Effector CD8-positive, alpha-beta T cell (primary cell): ENCODE measurements around the gene KIF26B.

Source experiments
- DNase-seq: peaks from one replicate; lab custom pipeline; 2025; lab: John Stamatoyannopoulos, UW

Gene KIF26B

DNA sequence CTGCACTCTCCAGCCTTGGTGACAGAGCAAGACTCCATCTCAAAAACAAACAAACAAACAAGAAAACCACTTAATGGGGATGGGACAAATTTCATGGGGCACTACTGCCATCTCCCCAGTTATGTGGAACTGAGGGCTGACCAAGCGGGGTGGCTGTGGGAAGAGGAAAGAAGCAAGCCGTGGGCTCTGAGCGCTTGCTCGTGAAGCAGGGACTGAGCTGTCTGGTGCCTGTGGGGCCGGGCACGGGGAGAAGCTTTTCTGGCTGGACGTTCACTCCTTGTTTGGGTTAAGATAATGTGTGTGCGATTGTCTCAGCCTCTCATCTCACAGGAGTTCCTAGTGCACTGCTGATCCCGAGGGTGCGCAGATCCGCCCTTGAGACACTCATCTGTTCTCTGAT lies 22.0 kb upstream of the KIF26B start:
- no peak for DNase-seq

DNA sequence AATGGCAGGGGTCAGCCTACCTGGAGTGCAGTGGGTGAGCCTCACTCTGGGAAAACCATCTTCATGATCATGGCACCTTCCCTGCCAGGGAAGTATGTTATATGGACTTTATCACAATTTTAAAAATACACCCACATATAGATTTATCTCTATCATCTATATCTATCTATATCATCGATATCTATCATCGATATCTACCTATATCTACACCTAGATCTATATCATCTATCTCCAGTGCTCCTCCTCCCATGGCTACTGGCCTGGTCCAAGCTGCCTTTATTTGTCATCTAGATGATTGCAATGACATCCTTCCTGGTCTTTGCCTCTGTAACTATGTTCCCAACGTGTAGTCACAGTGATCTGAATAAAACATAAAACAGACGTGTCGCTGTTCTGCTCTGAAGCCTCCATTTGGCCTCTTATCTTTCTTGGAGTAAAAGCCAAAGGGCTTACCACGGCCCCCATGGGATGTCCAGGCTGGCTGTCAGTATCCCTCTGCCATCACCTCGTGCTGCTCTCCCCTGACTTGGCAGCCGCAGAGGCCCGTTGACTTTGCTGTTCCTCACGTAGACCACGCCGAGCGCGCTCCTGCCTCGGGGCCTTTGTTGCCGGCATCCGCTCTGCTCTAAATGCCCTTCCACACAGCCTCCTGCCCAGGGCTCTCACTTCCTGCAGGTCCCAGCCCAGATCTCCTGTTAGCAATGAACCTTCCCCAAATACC lies 20.6 kb upstream of the KIF26B start:
- no peak for DNase-seq

DNA sequence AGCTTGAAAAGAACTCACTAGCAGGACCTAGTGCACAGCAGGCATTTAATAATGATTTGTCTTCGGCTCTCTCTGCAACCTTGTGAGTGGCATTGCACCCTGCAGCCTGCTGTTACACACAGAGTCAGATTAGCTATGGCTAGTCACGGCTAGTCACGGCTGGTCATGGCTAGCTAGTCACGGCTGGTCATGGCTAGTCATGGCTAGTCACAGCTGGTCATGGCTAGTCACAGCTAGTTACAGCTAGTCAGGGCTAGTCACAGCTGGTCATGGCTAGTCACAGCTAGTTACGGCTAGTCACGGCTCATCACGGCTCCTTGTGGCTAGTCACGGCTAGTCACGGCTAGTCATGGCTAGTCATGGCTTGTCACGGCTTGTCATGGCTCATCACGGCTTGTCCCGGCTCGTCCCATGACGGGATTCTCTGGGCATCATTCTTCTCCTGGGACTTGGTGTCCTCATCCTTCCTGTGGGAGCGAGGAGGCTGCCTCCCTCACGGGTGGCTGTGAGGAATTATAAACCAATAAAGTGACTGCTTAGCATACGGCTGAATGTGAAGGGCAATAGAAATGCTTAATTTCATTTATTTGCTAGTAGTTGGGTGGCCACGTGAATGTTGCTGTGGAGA lies 12.5 kb upstream of the KIF26B start:
- no peak for DNase-seq

DNA sequence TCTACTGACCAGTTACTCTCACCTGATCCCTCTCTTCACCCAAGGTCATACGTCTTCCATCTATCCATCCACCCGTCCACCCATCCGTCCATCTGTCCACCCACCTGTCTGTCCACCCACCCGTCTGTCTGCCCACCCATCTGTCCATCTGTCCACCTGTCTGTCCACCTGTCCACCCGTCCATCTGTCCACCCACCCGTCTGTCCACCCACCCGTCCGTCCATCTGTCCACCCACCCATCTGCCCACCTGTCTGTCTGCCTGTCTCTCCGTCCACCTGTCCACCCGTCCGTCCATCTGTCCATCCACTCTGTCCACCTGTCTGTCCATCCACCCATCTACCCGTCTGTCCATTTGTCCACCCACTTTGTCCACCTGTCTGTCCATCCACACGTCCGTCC lies 11.8 kb upstream of the KIF26B start:
- DNase-seq: no peak

DNA sequence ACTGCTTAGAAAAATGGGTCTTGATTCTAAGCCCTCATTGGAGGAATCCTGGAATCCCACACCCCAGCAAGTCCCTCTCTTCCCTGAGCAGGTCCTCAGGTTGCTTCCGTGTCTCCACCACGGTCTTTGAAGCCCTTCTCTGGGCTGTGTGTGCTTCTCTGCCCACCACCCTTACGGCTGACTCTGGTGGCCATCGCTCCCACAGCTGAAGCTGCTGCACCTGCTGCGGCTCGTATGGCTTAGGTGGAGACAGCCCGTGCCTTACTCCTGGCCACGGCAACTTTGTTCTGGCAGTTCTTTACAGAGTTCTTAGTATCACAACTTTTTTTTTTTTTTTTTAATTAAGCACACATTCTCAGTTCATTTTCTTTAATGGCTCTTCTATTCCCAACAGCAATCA lies 10.9 kb upstream of the KIF26B start:
- DNase-seq: no peak

DNA sequence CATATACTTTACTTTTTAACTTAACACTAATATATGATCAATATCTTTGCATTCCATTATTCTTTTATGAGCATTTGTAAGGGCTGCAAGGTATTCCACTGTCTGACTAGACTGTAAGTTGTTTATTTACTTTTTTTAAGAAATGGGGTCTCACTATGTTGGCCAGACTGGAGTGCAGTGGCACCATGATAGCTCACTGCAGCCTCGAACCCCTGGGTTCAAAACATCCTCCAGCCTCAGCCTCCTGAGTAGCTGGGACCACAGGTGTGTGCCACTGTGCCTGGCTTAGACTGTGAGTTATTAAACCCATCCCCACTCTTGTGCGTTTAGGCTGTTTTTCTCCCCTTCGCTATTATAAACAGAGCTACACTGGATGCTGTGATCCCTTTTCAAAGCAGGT lies 6.7 kb upstream of the KIF26B start:
- no peak for DNase-seq

DNA sequence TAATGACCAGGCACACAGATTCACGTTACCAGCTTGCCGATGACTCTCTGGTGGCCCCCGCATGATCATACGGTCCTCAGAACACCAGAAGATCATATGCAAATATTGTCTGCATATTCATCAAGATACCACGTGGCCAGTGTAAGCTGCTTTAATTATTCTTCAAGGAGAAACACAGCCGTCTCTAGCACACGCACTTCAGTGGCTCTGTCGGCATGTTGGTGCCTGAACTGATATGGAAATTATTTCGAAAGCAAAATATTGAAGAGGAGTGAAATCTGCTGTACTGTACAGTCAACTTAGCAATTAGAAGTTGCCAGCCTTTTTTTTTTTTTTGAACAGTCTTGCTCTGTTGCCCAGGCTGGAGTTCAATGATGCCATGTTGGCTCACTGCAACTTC lies 5.9 kb upstream of the KIF26B start:
- no peak for DNase-seq

DNA sequence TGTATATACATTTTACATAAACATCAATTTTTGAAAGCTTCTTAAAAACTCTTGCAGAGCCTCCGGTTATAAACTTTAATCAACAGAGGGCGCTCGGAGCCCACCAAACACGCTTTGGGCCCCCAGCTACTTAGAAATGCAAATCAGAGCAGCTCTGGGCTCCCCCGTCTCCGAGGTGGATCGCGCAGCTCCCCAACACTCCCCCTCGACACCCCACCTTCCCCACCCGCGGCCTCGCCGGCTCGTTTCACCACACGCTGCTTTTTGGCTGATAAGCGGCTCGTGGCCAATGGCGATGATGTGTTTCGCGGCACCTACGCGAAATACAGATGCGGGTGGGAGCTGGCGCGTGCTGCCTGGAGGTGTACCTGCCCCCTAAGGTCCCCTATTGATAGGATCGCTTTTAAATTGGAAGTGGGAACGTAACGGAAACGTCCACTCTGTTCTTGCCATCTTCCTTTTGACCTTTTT lies 1.7 kb upstream of the KIF26B start:
- DNase-seq: peak; percentile 51

DNA sequence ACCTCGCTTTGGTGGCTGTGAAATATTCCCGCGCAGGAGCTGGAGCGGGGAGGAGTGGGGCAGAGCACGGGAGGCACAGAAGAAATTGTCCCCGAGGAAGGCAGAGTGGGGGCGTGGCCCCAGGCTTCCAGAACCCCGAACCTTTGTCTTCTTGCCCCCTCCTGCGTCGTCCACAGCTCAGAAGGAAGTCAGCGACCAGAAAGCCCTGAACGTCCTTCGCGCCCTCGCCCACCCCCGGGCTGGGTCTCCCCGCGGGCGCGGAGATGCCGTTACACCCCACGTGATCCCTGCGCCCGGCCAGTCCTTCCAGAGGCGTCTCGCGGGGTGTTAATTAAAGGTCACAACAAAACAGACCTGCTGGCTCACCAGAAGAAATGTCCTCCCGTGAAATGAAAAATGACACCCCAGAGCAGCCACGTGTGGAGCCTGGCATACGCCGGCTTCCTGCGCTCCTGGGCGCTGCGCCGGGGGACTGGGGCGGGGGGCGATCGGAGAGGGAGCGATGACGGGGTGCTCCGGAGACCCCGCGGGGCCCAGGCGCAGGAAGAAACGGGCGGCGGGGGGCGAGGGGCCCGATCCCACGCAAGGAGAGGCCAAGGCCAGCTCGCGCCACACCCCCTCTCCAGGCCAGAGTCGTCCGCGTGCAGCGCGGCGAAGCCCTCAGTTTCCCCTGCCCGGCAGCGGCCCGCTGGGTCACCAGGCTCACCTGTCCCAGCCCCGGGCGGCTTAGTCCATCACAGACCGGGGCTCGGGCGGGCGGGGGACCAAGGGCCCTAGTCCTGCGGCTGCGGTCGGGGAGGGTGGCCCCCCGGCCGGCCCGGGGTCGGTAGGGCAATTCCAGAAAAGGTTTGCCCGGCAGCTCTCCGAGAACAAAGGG lies 995 bp upstream of the KIF26B start:
- no peak for DNase-seq

DNA sequence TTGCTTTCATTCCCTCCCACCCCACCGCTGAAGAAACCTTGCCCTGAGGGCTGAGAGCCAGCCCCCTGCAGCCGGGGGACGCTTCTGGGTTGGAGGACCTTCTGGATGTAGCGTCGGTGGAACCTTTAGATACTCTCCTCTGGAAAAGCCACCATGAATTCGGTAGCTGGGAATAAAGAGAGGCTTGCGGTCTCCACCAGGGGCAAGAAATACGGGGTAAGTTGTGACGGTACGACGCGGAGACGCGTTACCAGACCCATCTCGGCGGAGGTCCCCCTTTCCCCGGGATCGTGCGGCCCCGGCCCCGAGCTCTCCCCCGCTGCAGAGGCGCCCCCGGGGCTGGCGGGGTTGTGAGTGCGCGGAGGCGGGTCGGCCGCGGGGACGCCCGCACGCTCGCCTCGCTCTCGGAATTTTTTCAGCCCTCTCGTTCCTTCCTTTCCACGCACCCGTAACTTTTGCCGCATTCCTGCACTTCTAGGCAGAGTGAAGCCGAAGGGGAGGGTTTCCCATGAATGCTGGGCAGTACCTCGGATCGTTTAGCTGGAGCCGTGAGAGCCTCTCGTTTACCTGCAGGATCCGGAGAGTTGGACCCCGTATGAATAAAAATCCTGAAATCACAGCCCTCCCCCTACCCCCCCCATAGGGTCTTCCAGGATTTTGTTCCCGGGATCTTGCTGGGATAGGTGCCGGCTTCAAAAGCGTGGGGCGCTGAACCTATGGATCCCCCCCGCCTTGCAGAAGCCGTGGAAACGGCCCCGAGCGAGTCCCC lies 671 bp downstream of the KIF26B start:
- no peak for DNase-seq

DNA sequence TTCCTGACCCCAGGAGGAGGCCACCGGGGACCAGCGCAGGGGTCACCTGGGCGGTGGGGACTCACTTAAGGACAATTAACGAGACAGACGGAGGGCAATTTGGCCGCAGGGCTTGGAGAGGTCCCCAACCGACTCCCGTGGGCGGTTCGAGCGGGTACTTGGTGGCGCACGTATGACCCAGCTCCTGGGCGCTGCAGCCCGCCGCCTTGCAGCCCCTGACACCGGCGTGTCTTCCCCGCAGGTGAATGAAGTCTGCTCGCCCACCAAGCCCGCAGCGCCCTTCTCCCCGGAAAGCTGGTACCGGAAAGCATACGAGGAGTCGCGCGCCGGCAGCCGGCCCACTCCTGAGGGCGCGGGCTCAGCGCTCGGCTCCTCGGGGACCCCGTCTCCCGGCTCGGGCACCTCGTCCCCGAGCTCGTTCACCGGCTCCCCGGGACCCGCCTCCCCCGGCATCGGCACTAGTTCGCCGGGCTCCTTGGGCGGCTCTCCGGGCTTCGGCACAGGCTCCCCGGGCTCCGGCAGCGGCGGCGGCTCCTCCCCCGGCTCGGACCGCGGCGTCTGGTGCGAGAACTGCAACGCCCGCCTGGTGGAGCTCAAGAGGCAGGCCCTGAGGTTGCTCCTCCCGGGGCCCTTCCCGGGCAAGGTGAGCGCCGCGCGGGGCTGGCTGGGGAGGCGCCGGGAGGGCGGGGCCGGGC lies 1.4 kb downstream of the KIF26B start:
- DNase-seq: peak; percentile 54

DNA sequence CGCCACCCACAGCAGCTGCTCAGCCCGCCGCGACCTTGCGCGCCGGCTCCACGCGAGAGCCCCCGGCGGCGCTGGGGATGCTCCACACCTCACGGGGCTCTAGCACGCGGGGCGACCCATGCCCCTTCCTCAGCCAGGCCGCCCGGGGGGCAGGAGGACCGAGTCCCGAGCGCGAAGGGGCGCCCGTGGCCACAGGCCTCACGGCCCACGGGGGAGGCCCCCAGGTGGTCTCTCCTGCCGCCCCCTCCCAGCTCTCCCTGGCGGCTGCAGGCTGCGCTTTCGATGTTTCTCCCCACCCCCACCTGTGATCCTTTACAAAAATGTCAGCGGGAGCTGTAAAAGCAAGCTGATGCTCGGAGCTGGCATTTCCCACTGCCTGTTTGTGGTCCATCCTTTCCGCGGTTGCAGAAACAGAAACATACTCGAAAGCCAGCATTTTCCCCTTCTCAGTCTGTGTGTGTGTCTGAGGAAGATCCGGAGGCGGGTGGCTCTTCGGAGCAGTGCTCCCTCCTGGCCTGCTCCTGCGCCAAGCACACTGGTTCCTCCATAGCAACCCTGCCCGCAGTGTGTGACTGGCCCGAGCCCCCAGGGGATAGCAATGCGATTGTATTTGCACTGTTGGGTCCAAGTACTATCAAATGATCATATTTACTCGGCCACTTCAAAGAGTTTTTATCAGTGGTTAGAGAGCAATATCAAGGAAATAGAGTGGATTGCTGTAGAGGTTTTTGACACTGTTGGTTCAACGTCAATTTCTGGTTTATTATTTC lies 2.1 kb downstream of the KIF26B start:
- no peak for DNase-seq

DNA sequence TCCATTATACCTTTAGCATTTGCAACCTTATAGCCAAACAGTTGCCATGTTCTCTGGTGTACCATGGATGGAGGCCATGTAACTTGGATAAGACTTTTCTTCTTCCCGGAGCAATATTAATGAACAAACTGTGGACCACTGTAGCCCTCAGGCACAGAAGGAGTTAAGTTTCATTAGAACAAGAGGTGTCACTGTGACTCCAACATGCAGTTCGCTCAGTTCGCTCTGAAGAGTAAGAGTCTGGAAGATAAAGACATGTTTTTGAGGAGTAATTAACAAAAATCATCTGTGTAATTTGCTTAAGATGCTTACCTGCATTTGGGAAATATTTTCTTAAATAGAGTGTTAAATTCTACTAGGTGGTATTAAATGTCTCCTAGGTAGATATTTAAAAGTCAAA lies 4.1 kb downstream of the KIF26B start:
- no peak for DNase-seq

DNA sequence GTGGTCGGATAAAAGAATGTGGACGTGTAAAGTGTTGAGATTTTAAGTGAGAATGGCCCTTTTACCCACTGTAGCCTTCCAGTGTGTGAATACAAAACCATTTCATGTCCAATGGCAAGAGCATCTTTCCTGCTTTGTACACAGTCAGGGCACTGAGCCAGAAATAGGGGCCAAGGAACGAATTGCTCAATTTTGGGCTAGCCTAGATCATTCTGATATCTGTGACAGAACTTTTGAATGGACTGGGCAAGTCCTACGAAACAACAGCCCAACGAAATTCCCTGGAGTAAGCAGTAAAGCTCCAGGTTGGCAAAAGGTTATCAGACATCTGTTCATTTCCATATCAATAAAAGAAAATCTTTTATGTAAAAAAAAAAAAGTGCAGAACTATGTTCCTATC lies 5.5 kb downstream of the KIF26B start:
- DNase-seq: no peak

DNA sequence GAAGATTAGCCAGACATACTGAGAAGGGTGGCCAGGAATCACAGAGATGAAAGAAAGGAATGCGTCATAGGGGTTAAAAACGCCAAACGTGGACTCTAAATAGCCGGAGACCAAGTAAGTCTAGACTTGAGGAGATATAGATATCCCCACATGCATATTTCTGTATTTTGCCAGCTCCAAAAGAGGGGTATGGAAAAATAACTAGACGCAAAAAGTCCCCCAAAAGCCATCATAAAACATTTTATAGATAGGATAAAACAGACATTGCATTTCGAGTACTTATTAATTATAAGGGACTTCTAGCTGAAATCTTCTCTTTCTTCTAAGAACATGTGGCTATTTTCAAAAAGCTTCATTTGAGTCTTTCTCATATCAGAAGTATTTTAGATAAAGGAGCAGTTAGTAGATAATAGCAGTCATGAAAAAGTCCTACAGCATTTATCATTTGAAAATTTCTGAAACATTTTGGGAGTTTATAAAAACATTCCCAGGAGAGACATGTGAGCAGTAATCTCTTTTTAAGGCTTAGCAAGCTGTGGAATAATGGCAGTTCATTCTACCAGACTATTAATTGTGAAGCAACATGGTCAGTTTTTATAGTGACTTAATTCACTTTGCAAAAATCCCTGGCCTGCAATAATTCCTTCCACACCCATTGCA lies 6.1 kb downstream of the KIF26B start:
- DNase-seq: no peak

DNA sequence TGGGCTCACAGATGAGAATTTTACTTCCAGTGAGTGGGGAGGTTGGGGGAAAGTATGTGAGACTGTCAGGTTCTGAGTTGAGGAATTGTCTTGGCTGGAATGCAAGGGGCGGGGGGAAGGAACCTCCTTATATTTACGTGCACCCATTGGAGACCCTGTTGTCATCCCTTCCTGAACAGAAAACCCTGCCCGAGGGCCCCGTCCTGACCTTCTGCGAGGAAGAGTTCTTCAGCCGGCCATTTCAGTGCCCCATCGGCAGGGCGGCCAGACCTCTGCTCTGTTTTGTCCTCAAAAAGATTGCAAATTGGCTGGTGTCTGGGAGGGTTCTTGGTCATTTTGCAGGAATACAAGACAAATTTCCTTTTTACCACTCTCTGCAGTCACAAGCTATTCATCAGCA lies 7.1 kb downstream of the KIF26B start:
- DNase-seq: no peak

DNA sequence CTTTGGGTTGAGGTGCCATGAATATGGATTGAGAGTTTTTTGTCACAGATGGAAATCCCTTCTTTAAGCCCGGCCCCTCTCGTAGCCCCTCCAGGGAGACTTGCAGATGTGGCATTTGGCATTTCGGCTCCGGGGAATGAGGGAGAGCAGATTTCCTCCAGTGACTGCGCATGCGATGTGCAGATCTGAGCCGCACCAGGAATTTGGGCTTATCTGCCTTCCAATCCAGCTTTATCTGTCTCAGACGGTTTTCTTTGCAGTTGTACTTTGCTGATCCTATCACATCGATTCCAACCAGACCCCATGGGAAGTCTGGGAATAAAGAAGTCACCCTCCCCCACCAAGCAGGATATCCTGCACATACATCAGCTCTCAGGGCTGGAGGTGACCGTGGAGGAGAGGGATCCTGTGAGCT lies 11.7 kb downstream of the KIF26B start:
- no peak for DNase-seq

DNA sequence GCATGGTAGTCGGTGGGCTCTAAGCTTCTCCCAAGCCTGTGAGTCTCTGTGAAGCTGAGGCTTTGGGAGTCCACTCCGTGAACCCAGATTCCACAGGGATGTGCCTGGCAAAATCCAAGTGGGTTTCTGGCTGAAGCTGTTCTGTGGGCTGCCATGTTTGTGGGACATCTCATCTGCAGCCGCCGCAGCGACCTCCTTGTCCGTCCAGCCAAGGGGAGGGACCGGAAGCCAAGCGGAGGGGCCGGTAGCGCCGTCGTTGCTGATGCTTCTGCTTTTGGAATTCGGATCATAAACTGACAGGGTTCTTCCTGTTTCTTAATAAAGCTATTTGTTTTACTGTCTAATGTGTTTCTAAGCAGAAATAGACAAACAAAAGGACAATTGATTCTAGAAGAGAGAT lies 13.3 kb downstream of the KIF26B start:
- no peak for DNase-seq

DNA sequence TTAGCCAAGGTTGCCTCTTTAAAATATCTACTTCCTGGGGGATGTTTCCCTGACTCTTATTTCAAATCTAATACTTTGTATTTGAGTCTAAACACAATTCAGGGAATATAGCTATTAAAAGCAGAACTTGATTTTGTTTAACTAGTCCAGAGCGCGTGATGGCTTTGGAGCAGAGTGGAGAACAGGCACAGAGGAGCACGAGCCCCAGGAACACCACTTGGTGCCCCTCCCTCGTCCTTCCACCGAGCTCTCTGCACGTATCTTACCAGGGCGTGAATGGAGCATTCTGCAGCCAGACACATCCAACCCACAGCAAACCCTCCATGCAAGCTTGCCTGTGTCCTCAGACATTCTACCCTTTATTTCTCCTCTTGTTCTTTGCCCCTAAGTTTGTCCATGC lies 14.1 kb downstream of the KIF26B start:
- DNase-seq: no peak

DNA sequence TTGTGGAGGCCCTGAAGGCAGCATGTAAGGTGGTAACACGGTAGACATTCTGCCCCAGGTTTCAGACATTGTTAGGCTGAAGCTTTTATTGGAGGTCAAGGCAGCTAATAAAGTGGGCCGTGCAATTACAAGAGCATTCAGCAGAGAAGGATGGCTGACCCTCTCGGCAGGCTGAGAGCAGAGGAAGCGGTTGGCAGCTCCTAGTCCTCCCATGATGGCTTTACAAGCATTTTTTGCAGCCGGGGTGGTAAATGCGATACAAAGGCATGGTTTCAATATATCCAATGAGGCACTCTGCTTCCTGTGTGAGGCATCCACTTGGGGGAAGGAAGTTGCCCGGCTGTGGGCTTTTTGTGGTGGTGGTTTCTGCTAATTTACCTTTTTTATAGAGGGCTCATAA lies 14.6 kb downstream of the KIF26B start:
- no peak for DNase-seq
